ENCODE measurements around the gene ATP1A2. TPM values are rescaled to one million over a fixed set of nuclear protein-coding genes. Genes with fewer than 3 reads are reported as not detected.

The ATP1A2 gene
- total RNA-seq, 3 donors from 2014 or later: 2.6 to 124 (median 4.0) TPM

GRCh38 chr1:160086456-160086892, 29.1 kb upstream of the ATP1A2 start:
- no peak for DNase-seq
- no peak for ATAC-seq
- peaks cover 4% of the 10 kb centered on the region for H3K4me1 ChIP-seq (ENCODE audit: low read depth)
- no peak for TF ChIP-seq CTCF (IDR thresholded peaks at IDR 0.05)
- no peak overlapping the region for H3K4me3 ChIP-seq
- intact Hi-C loops (cut with DNase I, micrococcal nuclease): no loop called here
- no peaks in the 10 kb centered on the region for H3K36me3 ChIP-seq (ENCODE audit: low read depth)
- no peaks in the 10 kb centered on the region for H3K9me3 ChIP-seq

- H3K36me3 ChIP-seq (ENCODE audit: low read depth): no peaks in the 10 kb centered on the region
- H3K4me3 ChIP-seq: no peak overlapping the region
- no peaks in the 10 kb centered on the region for H3K9me3 ChIP-seq
- no peak for TF ChIP-seq CTCF (IDR thresholded peaks at IDR 0.05)
- DNase-seq (no peak), ATAC-seq (no peak)
- peaks cover 4% of the 10 kb centered on the region for H3K4me1 ChIP-seq (ENCODE audit: low read depth)
- intact Hi-C loops (cut with DNase I, micrococcal nuclease): no loop called here
Observed at GRCh38 chr1:160087118-160087662, 28.4 kb upstream of the ATP1A2 start.

- ATAC-seq (no peak), DNase-seq (no peak)
- Histone ChIP-seq H3K9me3 (no peaks in the 10 kb centered on the region), H3K4me3 (no peak overlapping the region), H3K36me3 (ENCODE audit: low read depth) (no peaks in the 10 kb centered on the region), H3K4me1 (ENCODE audit: low read depth) (peaks cover 15% of the 10 kb centered on the region)
- intact Hi-C loops (cut with DNase I, micrococcal nuclease): no loop called here
- TF ChIP-seq CTCF (IDR thresholded peaks at IDR 0.05): no peak
Observed at GRCh38 chr1:160089883-160090282, 25.7 kb upstream of the ATP1A2 start.

- no peaks in the 10 kb centered on the region for H3K36me3 ChIP-seq (ENCODE audit: low read depth)
- no peak for ATAC-seq
- no peak for DNase-seq
Observed at GRCh38 chr1:160090760-160091159, 24.8 kb upstream of the ATP1A2 start.

GRCh38 chr1:160091666-160092223, 23.8 kb upstream of the ATP1A2 start:
- DNase-seq (no peak), ATAC-seq (no peak)
- Histone ChIP-seq H3K36me3 (ENCODE audit: low read depth) (no peaks in the 10 kb centered on the region), H3K9me3 (no peaks in the 10 kb centered on the region), H3K4me3 (no peak overlapping the region), H3K4me1 (ENCODE audit: low read depth) (peaks cover 33% of the 10 kb centered on the region)
- no peak for TF ChIP-seq CTCF (IDR thresholded peaks at IDR 0.05)
- intact Hi-C loops (cut with DNase I, micrococcal nuclease): no loop called here

More at GRCh38 chr1:160090760-160091159, 24.8 kb upstream of the ATP1A2 start:
- no peak overlapping the region for H3K4me3 ChIP-seq
- no peak for TF ChIP-seq CTCF (IDR thresholded peaks at IDR 0.05)
- peaks cover 23% of the 10 kb centered on the region for H3K4me1 ChIP-seq (ENCODE audit: low read depth)
- no peaks in the 10 kb centered on the region for H3K9me3 ChIP-seq
- intact Hi-C loops (cut with DNase I, micrococcal nuclease): no loop called here

Measured in mucosa of descending colon (tissue), 3 donors.